ENCODE results near the gene MAML2.

MAML2 gene

GRCh38 chr11:96123301-96123700, 219.7 kb downstream of the MAML2 start:
- no peak overlapping the region for H3K27ac ChIP-seq
- TF ChIP-seq, protein P1, sequence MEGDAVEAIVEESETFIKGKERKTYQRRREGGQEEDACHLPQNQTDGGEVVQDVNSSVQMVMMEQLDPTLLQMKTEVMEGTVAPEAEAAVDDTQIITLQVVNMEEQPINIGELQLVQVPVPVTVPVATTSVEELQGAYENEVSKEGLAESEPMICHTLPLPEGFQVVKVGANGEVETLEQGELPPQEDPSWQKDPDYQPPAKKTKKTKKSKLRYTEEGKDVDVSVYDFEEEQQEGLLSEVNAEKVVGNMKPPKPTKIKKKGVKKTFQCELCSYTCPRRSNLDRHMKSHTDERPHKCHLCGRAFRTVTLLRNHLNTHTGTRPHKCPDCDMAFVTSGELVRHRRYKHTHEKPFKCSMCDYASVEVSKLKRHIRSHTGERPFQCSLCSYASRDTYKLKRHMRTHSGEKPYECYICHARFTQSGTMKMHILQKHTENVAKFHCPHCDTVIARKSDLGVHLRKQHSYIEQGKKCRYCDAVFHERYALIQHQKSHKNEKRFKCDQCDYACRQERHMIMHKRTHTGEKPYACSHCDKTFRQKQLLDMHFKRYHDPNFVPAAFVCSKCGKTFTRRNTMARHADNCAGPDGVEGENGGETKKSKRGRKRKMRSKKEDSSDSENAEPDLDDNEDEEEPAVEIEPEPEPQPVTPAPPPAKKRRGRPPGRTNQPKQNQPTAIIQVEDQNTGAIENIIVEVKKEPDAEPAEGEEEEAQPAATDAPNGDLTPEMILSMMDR (IDR thresholded peaks at IDR 0.05), result no peak
- no peak for TF ChIP-seq ZFX (IDR thresholded peaks at IDR 0.05; ENCODE audit: borderline replicate concordance)

DNA sequence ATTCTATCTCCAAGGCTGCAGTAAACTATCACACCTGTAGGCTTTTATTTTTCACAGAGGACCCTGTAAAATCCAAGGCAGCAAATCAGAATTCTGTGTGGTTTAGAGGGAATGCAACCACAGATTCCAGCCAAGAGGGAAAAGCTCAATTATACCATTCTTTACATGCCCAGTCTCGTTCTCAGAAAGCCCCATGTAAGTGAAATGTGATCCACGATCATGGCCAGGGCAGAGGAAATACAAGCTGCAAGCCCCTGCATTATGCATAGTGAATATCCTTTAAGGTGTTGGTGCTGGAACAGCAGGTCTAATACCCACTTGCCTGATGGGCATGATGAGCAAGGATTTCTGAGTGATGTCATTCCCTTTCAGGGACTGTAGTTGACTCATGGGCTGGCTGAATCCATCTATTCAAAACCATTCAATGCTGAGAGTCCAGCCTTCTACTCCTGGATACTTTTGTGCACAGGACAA, 220.4 kb downstream of the MAML2 start:
- TF ChIP-seq, protein P1 (IDR thresholded peaks at IDR 0.05), result no peak
- TF ChIP-seq ZFX (IDR thresholded peaks at IDR 0.05; ENCODE audit: borderline replicate concordance), result no peak
- H3K27ac ChIP-seq, result no peak overlapping the region

DNA sequence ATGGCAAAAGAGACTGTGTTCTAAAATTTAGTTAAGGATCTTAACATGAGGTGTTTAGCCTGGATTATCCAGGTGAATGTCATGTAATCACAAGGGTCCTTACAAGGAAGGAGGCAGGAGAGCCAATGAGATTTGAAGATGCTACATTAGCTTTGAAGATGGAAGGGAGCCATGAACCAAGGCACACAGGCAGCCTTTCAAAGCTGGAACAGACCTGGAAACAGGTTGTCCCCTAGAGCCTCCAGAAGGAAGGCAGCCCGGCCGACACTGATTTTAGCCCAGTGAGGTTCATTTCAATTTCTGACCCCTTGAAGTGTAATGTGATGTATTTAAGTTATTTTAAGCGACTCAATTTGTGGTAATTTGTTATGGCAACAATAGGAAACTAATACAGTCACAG, 223.8 kb downstream of the MAML2 start:
- no peak for TF ChIP-seq ZFX (IDR thresholded peaks at IDR 0.05; ENCODE audit: borderline replicate concordance)
- TF ChIP-seq, protein P1 (IDR thresholded peaks at IDR 0.05), result no peak
- H3K27ac ChIP-seq, result no peak overlapping the region

DNA sequence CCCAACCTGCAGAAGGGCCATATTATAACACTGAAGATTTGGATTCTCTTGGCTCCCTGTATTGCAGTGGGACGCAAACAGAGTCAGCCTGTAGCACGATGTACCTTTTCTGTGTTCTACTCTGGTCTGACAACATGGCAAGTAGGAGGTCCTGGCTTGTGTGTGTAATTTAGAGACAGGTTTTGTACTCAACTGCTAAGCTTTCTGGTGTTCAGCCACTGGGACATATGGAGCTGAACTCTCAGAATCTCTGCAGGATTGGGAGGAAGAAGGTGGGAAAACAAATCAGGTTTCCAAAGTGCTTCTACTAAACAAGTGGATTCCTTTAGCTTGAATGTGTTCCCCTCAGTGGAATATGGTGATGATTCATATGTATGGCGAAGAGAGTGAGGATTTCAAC, 226.6 kb downstream of the MAML2 start:
- no peak for TF ChIP-seq ZFX (IDR thresholded peaks at IDR 0.05; ENCODE audit: borderline replicate concordance)
- TF ChIP-seq, protein P1 (IDR thresholded peaks at IDR 0.05), result no peak
- no peak overlapping the region for H3K27ac ChIP-seq

GRCh38 chr11:96114178-96115064, 228.6 kb downstream of the MAML2 start:
- no peak for TF ChIP-seq ZFX (IDR thresholded peaks at IDR 0.05; ENCODE audit: borderline replicate concordance)
- TF ChIP-seq, protein P1 (IDR thresholded peaks at IDR 0.05), result no peak
- H3K27ac ChIP-seq, result no peak overlapping the region

DNA sequence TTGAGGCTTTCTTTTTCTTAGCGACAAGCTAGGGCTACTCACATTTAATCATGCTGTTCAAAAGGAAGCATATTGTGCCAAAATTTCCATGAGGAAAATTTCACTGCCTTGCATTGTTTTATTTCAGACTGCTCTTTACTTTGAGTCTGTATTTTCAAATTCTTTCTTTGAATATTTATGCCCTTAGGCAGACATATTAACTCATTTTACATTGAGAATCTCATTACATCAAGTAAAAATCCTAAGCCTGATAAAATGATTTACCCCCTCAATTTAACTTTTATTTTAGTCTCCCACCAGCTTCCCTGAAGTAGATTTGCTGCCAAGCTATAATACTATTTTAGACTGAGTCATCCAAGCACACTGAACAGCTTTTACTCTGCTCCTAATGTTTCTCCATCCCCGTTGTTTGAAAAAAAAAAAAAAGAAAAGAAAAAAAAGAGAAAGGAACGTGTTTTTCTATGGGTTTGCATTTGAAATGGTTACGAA, 229.8 kb downstream of the MAML2 start:
- no peak for TF ChIP-seq ZFX (IDR thresholded peaks at IDR 0.05; ENCODE audit: borderline replicate concordance)
- TF ChIP-seq, protein P1 (IDR thresholded peaks at IDR 0.05), result no peak
- no peak overlapping the region for H3K27ac ChIP-seq

Measured in 22Rv1 (cell line).